GM18520 (cell line): ENCODE data around the gene PCDHA10.
"Not testable (repeated sequence)": the region's sequence is repeated elsewhere in the genome, so short reads cannot be mapped to it uniquely, and the experiment has no call there.

ENCODE experiments used
- ATAC-seq: cut with Tn5 transposase; IDR thresholded peaks from one replicate; pipeline ENCODE4 v1.9.1; 2021; ENCODE audit not compliant: unreplicated experiment

The PCDHA10 gene

DNA sequence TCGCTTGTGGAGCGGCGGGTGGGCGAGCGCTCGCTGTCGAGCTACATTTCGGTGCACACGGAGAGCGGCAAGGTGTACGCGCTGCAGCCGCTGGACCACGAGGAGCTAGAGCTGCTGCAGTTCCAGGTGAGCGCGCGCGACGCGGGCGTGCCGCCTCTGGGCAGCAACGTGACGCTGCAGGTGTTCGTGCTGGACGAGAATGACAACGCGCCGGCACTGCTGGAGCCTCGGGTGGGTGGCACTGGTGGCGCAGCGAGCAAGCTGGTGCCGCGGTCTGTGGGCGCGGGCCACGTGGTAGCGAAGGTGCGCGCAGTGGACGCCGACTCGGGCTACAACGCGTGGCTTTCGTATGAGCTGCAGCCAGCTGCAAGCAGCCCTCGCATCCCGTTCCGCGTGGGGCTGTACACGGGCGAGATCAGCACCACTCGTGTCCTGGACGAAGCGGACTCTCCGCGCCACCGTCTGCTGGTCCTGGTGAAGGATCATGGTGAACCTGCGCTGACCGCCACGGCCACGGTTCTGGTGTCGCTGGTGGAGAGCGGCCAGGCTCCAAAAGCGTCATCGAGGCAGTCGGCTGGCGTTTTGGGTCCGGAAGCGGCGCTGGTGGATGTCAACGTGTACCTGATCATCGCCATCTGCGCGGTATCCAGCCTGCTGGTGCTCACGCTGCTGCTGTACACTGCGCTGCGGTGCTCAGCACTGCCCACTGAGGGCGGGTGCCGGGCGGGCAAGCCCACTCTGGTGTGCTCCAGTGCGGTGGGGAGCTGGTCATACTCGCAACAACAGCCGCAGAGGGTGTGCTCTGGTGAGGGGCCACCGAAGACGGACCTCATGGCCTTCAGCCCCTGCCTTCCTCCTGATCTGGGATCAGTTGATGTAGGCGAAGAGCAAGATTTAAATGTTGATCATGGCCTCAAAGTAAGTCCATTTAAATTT, 12.6 kb upstream of the PCDHA10 start:
- no peak for ATAC-seq

DNA sequence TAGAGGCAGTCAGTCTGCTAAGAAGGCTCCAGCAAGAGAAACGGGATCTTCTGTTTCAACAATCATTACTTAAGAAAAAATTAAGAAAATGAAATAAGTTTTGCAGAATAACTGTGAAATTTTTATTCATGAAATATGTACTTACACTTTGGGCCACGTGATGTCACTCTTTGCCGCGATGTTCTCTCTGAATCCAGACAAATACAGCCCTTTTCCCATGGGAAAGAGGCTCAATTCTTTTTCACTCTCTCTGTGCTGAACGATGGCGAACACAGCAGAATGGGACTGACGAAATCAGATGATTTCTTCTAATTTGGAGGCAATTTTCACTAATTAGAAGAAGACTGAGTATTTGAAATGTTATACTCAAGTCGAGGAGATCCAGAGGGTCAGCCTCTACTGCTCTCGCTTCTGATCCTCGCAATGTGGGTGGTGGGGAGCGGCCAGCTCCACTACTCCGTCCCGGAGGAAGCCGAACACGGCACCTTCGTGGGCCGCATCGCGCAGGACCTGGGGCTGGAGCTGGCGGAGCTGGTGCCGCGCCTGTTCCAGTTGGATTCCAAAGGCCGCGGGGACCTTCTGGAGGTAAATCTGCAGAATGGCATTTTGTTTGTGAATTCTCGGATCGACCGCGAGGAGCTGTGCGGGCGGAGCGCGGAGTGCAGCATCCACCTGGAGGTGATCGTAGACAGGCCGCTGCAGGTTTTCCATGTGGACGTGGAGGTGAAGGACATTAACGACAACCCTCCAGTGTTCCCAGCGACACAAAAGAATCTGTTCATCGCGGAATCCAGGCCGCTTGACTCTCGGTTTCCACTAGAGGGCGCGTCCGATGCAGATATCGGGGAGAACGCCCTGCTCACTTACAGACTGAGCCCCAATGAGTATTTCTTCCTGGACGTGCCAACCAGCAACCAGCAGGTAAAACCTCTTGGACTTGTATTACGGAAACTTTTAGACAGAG, 7.3 kb upstream of the PCDHA10 start, which contains the start of gene PCDHA9:
TSS of gene PCDHA9 (plus strand) at position 244 of the 964 bp plus-strand sequence. CDS start at position 358, 114 bp downstream.
- ATAC-seq = not testable (repeated sequence)

DNA sequence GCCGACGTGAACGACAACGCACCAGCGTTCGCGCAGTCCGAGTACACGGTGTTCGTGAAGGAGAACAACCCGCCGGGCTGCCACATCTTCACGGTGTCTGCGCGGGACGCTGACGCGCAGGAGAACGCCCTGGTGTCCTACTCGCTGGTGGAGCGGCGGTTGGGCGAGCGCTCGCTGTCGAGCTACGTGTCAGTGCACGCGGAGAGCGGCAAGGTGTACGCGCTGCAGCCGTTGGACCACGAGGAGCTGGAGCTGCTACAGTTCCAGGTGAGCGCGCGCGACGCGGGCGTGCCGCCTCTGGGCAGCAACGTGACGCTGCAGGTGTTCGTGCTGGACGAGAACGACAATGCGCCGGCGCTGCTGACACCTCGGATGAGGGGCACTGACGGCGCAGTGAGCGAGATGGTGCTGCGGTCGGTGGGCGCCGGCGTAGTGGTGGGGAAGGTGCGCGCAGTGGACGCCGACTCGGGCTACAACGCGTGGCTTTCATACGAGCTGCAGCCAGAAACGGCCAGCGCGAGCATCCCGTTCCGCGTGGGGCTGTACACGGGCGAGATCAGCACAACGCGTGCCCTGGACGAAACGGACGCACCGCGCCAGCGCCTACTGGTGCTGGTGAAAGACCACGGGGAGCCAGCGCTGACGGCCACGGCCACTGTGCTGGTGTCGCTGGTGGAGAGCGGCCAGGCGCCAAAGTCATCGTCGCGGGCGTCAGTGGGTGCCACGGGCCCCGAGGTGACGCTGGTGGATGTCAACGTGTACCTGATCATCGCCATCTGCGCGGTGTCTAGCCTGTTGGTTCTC, 5.7 kb upstream of the PCDHA10 start:
- not testable (repeated sequence) for ATAC-seq

DNA sequence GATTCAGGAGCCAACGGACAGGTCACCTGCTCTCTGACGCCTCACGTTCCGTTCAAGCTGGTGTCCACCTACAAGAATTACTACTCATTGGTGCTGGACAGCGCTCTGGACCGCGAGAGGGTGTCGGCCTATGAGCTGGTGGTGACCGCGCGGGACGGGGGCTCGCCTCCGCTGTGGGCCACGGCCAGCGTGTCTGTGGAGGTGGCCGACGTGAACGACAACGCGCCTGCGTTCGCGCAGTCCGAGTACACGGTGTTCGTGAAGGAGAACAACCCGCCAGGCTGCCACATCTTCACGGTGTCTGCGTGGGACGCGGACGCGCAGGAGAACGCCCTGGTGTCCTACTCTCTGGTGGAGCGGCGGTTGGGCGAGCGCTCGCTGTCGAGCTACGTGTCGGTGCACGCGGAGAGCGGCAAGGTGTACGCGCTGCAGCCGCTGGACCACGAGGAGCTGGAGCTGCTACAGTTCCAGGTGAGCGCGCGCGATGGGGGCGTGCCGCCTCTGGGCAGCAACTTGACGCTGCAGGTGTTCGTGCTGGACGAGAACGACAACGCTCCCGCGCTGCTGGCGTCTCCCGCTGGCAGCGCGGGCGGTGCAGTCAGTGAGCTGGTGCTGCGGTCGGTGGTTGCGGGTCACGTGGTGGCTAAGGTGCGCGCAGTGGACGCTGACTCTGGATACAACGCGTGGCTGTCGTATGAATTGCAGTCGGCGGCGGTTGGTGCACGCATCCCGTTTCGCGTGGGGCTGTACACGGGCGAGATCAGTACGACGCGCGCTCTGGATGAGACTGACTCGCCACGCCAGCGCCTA, 1.7 kb downstream of the PCDHA10 start:
- ATAC-seq = no peak

- no peak for ATAC-seq
Observed at GRCh38 chr5:140857987-140858240, 2.2 kb downstream of the PCDHA10 start.

DNA sequence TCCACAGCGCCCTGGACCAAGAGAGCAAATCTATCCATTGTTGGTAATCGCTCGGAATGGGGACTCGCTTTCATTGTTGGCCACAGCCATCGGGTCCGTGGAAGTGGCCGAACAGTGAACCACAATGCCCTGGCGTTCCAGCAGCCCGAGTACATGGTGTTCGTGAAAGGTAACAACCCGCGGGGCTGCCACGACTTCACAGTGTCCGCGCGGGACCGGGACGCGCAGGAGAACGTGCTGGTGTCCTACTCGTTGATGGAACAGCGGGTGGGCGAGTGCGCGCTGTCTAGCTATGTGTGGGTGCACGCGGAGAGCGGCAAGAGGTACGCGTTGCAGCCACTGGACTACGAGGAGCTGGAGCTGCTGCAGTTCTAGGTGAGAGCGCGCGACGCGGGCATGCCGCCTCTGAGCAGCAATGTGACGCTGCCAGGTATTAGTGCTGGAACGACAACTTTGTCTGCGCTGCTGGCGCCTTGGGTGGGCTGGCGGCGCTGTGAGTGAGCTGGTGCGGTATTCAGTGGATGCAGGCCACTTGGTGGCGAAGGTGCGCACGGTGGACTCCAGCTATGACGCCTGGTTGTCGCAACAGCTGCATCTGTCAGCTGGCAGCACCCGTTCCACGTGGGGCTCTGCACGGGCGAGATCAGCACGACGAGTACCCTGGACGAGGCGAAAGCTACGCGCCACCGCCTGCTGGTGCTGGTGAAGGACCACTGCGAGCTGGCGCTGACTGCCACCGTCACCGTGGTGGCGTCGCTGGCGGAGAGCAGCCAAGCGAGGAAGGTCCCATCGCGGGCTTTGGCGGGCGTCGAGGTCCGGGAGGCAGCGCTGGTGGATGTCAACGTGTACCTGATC, 7.0 kb downstream of the PCDHA10 start:
- ATAC-seq = no peak

GRCh38 chr5:140868721-140869554, 13.2 kb downstream of the PCDHA10 start, which contains the start of gene PCDHA11:
Gene PCDHA11 (plus strand): TSS chr5:140868957. CDS start chr5:140869104, 147 bp downstream.
- ATAC-seq = no peak

GRCh38 chr5:140869555-140869886, 13.8 kb downstream of the PCDHA10 start:
- ATAC-seq = no peak

- no peak for ATAC-seq
Observed at GRCh38 chr5:140870221-140871201, 14.8 kb downstream of the PCDHA10 start.

DNA sequence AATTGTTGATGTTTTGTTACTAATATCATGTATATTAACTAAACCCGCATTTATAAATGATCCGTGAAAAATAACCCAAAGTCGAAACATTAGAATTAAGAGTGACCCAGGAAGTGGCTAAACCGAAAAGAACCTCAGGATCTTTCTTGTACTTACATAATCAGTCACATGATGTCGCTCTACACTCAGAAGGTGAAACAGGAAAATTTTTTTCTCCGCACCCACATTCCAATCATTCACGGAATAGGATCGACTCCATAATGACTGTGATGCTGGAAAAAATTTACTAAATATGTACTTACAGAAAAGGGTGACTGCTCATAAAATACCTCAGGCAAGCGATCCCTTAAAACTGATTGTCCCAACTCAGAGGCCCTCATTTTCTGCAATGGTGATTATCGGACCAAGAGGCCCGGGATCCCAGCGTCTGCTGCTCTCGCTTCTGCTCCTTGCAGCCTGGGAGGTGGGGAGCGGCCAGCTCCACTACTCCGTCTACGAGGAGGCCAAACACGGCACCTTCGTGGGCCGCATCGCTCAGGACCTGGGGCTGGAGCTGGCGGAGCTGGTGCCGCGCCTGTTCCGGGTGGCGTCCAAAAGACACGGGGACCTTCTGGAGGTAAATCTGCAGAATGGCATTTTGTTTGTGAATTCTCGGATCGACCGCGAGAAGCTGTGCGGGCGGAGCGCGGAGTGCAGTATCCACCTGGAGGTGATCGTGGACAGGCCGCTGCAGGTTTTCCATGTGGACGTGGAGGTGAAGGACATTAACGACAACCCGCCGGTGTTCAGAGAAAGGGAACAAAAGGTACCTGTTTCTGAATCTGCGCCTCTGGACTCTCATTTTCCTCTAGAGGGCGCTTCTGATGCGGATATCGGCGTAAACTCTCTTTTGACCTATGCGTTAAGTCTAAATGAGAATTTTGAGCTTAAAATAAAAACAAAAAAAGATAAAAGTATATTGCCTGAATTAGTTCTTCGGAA, 19.7 kb downstream of the PCDHA10 start, which contains the start of gene PCDHA12:
TSS of gene PCDHA12 (plus strand) at position 224 of the 981 bp plus-strand sequence. CDS start at position 389, 165 bp downstream.
- no peak for ATAC-seq

DNA sequence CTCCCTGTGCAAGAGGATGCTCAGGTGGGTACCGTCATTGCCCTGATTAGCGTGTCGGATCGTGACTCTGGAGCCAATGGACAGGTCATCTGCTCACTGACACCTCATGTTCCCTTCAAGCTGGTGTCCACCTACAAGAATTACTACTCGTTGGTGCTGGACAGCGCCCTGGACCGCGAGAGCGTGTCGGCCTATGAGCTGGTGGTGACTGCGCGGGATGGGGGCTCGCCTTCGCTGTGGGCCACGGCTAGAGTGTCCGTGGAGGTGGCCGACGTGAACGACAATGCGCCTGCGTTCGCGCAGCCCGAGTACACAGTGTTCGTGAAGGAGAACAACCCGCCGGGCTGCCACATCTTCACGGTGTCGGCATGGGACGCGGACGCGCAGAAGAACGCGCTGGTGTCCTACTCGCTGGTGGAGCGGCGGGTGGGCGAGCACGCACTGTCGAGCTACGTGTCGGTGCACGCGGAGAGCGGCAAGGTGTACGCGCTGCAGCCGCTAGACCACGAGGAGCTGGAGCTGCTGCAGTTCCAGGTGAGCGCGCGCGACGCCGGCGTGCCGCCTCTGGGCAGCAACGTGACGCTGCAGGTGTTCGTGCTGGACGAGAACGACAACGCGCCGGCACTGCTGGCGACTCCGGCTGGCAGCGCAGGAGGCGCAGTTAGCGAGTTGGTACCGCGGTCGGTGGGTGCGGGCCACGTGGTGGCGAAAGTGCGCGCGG, 21.0 kb downstream of the PCDHA10 start:
- ATAC-seq = not testable (repeated sequence)

- no peak for ATAC-seq
Observed at GRCh38 chr5:140877262-140877581, 21.5 kb downstream of the PCDHA10 start.

DNA sequence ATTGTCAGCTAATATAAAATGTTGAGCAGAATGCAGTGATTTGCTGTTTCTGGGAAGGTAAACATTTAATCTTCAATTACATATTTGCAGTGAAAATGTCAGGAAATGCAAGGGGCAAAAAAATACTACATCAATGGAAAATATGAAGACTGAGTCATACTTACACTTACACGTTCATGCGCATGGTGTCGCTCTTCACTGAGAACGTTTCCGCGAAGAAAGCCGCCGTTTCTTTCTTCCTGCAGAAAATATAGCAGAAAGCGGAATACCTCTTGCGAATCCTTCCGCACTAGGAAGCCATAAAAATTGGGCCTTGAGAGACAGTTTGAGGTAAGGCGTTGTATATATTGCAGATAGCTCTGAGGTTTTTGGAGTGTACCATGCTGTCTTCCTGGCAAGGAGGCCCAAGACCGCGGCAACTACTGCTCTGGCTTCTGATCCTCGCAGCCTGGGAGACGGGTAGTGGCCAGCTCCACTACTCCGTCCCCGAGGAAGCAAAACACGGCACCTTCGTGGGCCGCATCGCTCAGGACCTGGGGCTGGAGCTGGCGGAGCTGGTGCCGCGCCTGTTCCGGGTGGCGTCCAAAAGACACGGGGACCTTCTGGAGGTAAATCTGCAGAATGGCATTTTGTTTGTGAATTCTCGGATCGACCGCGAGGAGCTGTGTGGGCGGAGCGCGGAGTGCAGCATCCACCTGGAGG, 26.3 kb downstream of the PCDHA10 start, which contains the start of gene PCDHA13:
TSS of gene PCDHA13 (plus strand) at position 236 of the 702 bp plus-strand sequence. CDS start at position 381, 145 bp downstream.
- ATAC-seq = no peak

- no peak for ATAC-seq
Observed at GRCh38 chr5:140882591-140882899, 26.8 kb downstream of the PCDHA10 start.

- ATAC-seq = no peak
Observed at GRCh38 chr5:140883373-140883772, 27.7 kb downstream of the PCDHA10 start.
